ENCODE data around the gene DOCK1.
"Not testable (repeated sequence)": the region's sequence is repeated elsewhere in the genome, so short reads cannot be mapped to it uniquely, and the experiment has no call there.

Gene DOCK1

DNA sequence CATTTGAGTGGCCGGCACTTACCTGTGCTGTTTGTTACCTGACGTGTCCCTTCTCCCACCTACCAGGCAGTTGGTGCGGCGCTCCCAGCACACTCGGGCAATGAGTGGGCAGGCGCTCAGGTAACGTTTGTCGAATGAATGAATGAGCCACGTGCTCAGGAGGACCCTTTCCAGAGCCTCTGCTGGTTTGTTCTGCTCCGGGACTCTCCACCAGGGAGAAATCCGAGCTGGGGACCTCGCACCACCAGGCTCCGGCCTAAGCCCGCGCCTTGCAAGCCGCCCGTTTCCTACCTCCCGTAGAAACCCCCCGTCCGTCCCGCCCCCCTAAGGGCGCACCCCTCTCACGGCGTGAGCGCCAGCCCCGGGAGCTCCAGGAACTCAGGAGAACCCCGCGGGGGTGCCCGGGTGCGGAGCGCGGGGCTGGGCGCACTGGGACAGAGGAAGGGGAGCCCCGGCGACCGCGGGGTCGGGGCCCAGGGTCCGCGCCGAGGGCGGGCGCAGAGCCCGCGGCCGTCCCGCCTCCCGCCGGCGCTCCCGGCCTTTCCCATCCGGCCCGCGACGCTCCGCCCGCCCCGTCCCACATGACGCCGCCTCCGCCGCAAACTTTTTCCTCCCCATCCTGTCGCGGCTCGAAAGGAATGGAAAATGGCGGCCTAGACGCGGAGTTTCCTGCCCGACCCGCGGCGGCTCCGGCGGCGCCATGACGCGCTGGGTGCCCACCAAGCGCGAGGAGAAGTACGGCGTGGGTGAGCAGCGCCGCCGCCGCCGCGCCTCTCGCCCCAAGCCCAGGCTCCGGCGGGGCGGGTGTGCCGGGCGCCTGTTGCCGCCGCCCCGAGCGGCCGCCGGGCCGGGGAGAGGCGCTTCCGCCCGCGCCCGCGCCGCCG is at the start of gene DOCK1:
Gene DOCK1, plus strand, starts transcription at position 611 of the 884 bp plus-strand sequence. Its CDS starts 90 bp downstream, at position 701.
- peak; percentile 71 for DNase-seq (ENCODE audit: low read depth, low spot score)

DNA sequence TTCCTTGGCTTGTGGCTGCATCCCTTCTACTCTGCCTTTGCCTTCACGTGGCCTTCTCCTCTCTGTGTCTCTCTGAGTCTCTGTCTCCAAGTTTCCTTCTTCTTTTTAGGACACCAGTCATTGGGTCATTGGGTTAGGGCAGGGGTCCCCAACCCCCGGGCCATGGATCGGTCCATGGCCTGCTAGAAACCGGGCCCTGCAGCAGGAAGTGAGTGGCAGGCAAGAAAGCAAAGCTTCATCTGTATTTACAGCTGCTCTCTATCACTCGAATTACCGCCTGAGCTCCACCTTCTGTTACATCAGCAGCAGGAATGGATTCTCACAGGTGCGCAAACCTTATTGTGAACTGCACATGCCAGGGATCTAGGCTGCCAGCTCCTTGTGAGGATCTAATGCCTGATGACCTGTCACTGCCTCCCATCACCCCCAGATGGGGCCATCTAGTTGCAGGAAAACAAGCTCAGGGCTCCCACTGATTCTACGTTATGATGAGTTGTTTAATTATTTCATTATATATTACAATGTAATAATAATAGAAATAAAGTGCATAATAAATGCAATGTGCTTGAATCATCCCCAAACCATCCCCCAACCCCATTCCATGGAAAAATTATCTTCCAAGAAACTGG is 47.9 kb upstream of the DOCK1 start:
- DNase-seq (ENCODE audit: low read depth, low spot score), result no peak

DNA sequence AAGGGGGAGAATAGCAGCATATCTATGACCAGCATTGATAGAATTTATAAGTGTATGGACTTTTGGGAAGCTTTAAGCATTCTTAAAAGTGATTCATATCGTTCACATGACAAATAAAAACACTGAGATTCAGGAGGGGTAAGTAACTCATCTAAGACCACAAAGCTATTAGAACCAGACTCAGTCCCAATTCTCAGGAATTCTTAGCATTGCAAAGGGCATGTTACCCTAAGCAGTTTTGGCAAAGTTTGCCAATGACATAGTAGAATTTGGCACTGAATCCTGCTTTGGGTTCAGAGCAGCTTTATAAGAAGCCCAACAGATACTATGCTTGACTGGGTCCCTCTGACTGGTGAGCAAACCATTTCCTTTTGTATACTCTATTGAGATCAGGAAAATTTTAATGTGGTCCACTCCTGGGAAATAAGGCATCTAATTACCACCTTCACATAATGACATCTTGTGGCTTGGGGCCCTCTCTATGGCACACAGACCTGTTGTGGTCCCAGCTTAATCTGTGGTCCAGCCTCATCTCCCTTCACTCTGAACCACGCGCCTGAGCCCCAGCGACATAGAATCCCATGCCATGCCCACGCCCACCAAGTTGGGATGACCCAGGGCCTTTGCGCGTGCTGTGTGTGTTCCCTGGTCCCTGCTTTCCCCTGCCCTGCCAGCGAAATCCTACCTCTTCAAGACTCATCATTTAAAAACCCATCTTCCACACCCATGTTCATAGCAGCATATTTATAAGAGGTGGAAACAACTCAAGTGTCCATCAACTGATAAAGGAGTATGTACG is 37.5 kb upstream of the DOCK1 start:
- DNase-seq (ENCODE audit: low read depth, low spot score), result no peak

DNA sequence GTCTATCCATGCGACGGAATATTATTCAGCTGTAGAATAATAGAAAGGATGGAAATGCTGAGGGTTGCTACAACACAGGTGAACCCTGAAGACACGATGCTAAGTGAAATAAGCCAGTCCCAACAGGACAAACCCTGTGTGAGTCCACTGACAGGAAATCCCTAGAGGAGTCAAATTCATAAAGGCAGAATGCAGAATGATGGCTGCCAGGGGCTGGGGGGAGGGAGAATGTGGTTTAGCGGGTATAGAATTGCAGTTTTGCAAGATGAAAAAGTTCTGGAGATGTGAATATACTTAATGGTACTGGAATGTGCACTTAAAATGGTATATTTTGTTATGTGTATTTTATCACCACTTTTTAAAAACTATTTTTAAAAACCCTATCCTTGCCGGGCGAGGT is 36.9 kb upstream of the DOCK1 start:
- DNase-seq (ENCODE audit: low read depth, low spot score), result no peak

DNA sequence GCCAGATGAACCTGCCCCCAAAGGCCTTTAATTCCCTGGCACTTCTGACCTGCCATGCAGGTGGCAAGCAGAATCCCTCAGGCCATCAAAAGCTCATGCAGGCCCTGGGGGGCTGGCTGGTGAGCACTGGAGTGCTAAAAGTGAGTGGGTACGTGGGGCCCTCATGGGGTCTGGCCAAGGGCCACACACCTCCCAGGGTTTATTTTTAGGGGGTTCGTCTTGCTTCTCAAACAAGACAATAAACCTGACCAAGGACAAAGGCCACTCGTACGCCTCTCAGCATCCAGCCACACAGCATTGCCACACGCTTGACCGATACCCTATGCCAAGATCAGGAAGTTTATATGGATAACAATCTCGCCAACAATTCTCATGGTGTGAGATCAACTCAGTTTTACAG is 33.1 kb upstream of the DOCK1 start:
- DNase-seq (ENCODE audit: low read depth, low spot score), result no peak

DNA sequence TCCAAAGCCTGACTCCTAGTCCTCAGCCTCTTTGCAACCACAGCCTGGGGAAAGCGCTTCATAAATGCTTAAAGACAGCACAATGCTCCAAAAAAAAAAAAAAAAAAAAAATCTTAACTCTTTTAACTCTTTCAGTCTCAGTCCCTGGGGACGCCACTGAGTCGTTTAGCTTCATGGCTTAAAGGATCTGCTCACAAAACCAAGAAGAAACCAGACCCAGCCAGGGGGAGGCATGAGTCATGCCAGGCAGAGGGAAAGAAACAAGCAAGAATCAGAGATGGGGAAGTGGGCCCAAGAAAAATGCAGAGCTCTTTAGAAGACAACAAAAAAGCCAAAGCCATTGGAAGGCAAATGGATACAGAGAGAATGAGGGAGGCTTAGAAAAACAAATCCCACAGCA is 32.5 kb upstream of the DOCK1 start:
- peak; percentile 64 for DNase-seq (ENCODE audit: low read depth, low spot score)

DNA sequence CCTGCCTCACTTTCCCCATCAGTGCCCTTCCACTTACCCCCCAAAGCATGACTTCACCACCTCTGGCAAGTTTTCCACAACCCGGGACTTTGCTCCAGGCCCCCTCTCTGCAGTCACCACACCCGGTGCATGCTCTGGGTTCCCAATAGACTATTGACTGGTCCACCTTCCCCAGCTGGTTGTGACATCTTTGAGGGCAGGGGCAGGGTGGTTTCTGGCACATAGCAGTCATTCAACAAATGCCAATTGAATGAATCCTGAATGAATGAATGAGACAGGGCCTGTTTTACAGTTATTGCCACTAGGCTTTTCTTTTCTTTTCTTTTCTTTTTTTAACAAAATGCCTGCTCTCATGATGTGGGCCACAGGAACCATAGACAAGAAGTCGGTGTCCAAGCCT is 28.8 kb upstream of the DOCK1 start:
- DNase-seq (ENCODE audit: low read depth, low spot score), result no peak

DNA sequence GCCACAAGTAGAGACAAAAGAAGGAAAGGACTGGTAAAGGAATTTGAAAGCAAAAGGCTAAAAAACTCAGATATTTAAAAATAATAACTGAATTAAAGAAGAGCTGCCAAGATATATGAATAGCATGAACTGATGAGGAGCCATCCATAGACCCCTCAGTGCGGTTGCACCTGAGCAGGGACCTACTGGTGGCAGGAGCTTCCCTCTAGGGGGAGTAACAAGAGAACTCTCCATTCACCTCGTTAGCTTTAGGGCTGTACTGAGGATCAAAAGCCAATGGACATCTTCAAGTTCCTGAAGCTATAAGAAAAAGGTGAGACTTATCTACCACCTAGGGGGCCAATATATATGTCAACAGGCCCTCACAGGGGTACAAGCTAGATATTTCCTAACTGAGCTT is 27.8 kb upstream of the DOCK1 start:
- DNase-seq (ENCODE audit: low read depth, low spot score), result no peak

DNA sequence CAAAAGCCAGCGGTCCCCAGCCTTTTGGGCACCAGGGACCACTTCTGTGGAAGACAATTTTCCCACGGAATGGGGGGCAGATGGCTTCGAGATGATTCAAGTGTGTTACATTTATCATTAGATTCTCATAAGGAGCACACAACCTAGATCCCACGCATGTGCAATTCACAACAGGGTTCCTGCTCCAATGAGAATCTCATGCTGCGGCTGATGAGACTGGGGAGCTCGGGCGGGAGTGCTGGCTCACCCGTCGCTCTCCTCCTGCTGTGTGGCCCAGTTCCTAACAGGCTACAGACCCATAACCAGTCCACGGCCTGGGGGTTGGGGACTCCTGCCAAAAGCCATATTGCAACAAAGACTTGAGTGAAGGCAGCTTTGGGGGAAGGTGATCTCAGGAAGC is 26.6 kb upstream of the DOCK1 start:
- no peak for DNase-seq (ENCODE audit: low read depth, low spot score)

DNA sequence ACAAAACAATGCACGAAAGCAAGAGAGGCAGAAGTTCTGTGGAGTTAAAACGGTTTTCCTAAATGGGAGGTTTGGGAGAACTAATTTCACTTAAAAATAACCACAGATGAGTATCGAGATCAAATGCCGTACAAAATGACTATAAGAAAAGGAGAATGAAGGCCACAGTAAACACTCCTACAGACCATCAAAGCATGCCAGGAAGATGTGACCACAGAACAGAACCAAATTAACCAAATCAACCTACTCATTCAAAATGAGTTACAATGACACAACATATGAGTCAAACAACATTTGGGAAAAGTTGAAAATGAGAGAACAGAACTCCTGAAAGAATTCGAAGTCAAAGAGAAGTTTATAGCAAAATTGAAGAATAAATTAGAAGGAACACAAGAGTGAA is 24.3 kb upstream of the DOCK1 start:
- no peak for DNase-seq (ENCODE audit: low read depth, low spot score)

DNA sequence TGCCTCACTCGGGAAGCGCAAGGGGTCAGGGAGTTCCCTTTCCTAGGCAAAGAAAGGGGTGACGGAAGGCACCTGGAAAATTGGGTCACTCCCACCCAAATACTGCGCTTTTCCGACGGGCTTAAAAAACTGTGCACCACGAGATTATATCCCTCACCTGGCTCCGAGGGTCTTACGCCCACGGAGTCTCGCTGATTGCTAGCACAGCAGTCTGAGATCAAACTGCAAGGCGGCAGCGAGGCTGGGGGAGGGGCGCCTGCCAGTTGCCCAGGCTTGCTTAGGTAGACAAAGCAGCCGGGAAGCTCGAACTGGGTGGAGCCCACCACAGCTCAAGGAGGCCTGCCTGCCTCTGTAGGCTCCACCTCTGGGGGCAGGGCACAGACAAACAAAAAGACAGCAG is 23.2 kb upstream of the DOCK1 start:
- peak; percentile 77 for DNase-seq (ENCODE audit: low read depth, low spot score)

DNA sequence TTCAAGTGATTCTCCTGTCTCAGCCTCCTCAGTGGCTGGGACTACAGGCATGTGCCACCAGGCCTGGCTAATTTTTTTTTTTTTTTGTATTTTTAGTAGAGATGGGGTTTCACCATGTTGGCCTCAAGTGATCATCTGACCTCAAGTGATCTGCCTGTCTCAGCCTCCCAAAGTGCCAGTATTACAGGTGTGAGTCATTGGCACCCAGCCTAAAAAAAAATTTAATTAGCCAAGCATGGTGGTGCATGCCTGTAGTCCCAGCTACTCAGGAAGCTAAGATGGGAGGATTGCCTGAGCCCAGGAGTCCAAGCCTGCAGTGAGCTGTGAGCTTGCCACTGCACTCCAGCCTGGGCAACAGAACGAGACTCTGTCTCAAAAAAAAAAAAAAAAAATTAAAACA is 16.8 kb upstream of the DOCK1 start:
- not testable (repeated sequence) for DNase-seq (ENCODE audit: low read depth, low spot score)

DNA sequence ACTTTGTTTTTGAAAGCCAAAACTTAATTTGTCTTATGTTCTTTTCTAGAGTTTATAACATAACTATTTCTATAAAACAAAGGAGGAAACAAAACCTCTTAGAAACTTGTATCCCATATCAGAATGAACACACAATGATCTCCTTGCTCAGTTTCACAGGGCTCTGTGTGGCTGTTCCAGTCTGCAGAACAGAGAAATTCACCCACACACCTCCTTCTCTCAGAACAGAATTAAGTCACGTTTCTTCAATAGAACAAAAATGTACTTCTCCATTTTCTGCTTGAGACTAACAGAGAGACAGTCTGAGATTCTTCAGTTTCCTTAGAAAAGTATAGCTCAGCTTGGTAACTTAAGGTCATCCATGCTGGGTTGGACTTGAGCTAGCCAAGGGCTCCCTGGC is 15.8 kb upstream of the DOCK1 start:
- DNase-seq (ENCODE audit: low read depth, low spot score), result no peak

DNA sequence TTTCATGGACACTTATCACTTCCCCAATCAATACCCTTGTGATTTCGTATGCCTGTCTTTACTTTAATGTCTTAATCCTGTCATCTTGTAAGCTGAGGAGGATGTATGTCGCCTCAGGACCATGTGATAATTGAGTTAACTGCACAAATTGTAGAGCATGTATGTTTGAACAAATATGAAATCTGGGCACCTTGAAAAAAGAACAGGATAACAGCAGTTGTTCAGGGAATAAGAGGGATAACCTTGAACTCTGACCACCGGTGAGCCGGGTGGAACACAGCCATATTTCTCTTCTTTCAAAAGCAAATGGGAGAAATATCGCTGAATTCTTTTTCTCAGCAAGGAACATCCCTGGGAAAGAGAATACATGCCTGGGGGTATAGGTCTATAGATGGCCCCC is 14.4 kb upstream of the DOCK1 start:
- not testable (repeated sequence) for DNase-seq (ENCODE audit: low read depth, low spot score)

DNA sequence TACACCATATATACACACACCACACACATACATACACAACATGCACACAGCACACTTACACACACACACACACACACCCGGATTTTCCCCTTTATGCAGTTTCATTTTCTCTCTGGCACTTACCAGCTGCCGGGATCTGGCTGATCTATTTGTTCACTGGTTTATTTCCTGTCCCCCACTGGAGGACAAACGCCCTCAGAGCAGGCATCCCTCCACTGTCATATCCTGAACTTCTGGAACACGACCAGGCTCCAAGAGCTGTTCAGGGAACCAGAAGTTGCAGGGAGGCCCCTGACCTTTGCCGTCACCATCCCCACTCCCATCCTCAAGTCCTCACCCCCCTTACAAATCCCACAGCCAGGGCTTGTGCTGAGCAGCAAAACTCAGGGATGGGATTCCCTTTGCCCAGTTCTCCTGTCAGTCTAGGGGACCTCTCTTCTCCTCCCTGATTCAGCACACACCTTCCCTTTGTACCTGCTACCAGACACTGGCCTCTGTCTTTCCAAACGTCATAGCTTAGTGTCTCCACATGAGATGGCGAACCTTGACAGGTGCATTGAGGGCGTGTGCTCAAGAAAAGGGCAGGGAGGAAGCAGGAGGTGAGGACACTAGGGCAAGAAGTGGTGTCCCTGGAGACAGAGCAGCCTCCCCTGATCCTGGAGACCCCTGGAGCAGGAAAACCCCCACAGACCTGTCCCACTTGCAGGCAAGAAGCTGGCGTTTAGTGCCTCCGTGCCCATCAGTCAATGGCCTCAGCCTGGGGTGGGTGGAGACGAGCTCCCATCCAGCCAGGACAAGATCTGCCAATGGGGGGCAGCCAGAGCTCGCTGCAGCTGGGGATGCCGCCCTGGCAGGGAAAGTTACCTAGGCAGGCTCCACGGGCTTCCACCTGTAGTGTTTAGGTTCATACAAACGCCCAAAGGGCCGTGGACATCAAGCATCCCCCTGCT is 12.7 kb upstream of the DOCK1 start:
- no peak for DNase-seq (ENCODE audit: low read depth, low spot score)

DNA sequence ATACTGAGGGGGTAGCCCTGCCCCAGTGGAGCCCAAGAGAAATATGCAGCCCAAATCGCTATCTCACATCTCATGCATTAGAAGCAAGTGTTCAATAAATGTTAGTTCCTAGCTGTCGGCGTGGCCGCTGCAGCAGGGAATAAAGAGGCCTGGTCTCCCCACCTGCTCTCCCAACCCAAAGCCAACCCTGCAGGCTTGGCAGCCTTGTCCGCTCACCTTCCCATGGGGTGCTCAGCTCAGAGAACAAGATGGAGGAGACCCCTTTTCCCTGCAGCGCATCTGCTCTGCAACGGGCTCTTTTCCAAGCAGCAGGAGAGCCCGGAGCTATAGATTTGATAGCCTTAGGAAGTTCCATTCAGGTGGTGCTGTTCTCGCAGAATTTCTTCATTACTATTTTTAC is 12.0 kb upstream of the DOCK1 start:
- DNase-seq (ENCODE audit: low read depth, low spot score), result no peak

DNA sequence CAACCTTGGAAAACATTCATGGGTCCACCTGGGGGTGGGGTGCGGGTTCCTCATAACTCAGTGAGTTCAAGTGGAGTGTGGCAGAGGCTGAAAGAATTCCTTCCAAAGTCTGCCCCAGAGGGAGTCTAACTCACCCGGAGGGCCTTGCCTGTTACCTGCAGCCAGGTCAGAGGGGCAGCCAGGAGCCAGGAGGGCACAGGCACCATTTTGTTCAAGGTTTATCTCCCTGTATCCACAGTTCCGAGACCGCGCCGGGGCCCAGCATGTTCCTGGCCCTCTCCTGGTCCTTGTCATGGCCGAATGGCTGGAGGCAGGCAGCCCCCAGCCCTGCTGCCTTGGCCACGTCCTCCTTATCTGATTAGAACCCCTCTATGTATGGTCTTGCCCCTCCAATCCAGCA is 11.4 kb upstream of the DOCK1 start:
- DNase-seq (ENCODE audit: low read depth, low spot score), result no peak

DNA sequence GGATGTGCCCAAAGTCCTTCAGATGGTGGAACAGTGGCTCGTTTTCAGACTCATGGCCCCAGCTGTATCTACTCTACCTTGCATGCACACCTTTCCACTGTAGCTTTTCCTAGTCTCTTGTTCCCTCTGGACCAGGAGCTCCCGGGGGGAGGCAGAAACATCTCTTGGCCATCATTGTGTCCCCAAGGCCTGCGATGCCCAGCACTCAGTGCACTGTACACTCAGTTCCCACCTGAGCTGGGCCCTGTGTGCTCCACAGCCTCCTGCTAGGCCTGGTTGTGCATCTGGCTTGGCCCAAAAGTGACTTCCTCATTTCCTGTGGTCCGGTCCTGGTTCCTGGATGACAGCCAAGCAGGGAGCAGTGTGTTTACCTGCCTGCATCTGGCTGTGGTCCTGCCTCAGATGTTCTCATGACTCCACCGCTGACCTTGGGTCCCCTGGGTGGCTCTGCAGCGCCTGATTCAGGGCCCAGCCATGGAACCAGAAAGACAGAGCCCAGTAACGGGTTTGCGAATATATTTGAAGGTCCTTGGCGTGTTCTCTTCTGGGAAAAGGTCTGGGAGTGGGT is 9.9 kb upstream of the DOCK1 start:
- DNase-seq (ENCODE audit: low read depth, low spot score), result no peak

DNA sequence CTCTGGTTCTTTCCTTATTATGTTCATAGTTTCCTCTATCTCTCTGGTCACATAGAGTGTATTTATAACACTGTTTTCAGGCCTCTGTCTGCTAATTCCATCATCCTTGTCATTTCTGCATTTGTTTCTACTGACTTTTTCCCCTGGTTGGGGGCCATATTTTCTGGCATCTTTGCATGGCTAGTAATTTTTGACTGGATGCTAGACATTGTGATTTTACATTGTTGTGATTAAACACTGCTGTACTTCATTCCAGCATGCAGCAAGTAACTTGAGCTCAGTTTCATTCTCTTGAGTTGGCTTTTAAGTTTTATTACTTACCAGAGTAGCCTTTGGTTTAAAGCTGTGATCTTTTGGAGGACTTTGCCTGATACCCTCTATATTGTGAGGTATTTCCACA is 6.8 kb upstream of the DOCK1 start:
- DNase-seq (ENCODE audit: low read depth, low spot score), result no peak

DNA sequence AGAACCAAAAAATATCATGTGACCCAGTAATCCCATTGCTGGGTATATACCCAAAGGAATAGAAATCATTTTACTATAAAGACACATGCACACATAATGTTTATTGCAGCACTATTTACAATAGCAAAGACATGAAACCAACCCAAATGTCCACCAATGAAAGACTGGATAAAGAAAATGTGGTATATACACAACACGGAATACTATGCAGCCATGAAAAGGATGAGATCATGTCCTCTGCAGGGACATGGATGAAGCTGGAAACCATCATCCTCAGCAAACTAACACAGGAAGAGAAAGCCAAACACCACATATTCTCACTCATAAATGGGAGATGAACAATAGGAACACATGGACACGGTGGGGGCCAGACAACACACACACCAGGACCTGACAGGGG is 5.7 kb upstream of the DOCK1 start:
- not testable (repeated sequence) for DNase-seq (ENCODE audit: low read depth, low spot score)

DNA sequence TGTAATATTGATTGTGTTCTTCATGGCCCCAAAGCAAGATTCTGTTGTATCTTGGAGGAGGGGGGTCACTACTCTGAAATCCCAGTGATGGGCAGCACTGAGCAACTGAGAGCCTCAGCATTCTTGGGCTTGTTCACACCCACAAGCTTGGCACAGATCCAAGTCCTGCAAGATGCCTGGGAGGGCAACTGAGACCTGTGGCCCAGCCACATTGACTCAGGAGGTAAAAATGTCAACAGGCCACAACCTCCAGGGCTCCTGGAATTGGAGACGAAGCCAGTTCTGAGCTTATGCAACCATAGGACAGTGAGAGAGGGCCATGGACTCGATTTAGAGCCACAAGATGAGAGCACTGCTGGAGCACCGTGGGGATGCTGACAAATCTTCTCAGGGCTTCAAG is 3.1 kb upstream of the DOCK1 start:
- DNase-seq (ENCODE audit: low read depth, low spot score), result no peak

All from ELF-1 (cell line).